G401 (cell line): Measurements from ENCODE around the gene GRK3. TPM values are rescaled to one million over a fixed set of nuclear protein-coding genes. Genes with fewer than 3 reads are reported as not detected.

Experiments
- DNase-seq: peaks from one replicate; pipeline ENCODE4 v3.0.0-alpha.2; 2015; ENCODE audit warnings: low spot score
- in situ Hi-C: cut with HindIII; loops from 2 replicates; pipeline ENCODE4 v1.10.0; 2016; ENCODE audit warnings: low sequenced_read_pairs, mixed read lengths
- total RNA-seq: library from RNA; depleted of rRNA; stranded (reverse); fragments of >200 nt; shearing (Covaris generic); gene quantifications from 2 replicates; pipeline ENCODE4 v1.2.3, GENCODE V29; 2014

The GRK3 gene
- total RNA-seq, 1 experiment from 2014 or later, result 16.3 TPM

DNA sequence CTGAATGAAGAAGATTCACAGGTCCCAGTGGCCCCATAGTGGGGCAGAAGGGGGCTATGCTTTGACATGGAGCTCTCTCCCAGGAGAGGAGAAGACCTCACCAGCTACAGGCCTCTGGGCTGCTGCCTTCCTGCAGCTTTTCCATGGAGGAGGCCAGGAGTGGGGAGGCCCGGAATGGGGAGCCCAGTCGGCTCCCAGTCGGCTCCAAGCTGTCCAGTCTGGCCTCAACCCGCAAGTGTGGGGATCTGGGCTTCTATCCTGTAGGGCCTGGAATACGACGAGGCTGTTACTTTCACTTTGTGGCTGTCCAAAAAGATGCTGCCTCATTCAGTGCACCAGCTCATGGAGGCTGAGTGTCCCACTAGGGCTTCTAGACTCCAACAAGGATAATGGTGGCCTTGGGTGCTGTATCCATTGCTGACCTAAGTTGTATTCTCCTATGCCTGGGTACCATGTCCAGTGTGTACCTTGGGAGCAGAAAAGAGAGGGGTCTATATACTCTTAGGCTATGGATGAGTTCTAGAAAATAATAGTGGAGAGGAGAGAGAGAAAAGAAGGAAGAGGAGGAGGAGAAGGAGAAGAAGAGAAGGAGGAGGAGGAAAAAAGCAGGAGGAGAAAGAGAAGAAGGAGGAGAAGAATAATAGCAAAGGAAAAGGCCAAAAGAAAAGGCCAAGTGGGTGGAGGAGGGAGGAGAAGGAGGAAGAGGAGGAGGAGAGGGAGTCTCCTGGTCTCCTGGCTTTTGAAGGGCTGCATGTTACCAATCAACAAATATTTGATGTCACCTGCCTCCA, 178.6 kb downstream of the GRK3 start:
- DNase-seq, result no peak
- in situ Hi-C loops, result no loop called here

DNA sequence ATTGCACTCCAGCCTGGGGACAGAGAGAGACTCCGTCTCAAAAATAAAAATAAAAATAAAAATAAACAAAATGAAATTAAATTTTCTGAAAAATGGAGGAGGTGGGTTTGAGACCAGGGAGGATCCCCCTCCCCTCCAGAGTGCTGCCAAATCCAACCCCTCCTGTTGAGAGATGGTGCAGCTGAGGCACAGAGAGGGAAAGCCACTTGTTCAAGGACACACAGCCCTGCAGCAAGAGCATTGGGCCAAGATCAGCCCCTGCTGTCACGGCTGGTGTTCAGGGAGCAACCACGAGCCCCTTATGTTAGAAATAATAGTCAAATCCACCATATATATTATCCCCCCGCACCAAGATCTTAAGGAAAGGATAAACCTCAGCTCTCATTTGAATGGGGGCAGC, 180.2 kb downstream of the GRK3 start:
- in situ Hi-C loops, result no loop called here
- DNase-seq, result no peak

DNA sequence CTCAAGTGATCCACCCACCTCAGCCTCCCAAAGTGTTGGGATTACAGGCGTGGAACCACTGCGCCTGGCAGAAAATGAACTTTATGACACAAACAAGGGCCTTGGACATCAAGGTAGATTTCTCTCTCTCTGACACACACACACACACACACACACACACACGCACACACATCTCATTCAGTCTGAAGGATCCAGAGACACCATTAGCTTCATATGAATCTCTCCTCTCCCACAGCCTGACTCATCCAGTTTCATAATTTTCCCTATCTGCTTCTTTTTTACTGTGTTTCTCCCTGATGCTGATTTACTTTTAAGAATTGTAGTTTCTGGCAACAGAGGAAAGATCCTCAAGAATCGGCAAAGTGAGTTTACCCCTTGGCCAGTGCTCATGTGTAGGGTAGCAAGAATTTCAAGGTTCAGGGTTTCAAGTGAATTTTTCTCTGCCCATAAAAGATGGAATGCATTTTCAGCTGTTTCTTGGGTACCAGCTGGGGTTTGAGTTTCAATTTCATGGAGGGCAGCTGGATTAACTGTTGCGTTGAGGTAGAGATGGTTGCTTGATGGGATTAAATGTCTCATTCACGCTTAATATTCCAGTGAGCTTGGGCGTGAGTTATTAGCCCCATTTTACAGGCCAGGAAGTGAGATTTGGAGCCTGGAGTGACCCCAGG, 181.0 kb downstream of the GRK3 start:
- no peak for DNase-seq
- in situ Hi-C loops, result no loop called here

DNA sequence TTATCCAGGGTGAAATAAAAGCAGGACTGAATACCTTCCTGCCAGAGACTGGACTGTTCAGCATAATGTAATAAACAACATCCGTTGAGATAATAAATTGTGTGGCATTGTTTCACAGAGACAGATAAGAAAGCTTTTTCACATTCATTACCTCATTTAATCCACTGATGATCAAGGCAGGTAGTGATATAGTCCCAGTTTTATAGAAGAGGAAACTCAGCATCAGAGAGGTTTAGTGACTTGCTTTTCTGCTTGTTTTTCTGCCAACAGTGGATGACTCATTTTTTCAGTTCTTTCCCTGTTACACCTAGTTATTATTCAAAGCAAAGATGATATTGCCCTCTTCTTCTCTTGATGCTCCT, 181.5 kb downstream of the GRK3 start:
- in situ Hi-C loops, result no loop called here
- no peak for DNase-seq

DNA sequence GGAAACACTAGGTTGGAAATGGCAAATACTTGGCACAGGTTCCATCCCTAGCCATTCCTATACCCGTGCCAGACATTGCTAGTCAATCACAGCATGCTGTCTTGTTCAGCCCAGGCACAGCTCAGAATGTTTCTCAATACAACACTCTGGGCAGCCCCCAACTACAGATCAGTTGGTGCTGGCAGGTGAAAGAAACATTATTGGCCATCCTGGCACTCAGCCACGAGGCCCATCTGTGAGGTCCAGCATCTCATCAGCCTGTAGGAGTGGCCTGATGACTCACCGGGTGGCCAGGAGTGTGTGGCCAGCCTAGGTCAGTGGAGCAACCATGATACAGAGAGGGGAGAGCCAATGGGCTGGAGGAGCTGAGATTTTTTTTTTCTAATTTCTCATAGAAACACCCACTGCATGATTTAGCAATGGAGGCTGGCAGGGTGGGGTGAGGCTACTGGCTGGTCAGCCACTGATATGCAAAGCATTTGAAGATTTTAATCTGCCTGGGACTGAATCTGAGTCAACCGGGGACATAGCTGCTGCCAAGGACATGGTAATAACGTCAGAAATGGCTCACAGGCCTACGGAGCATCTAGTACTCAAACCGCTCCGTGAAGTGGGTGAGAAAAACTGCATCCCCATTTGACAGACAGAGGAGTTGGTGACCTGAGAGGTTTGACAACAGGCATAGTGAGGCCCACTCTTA, 182.9 kb downstream of the GRK3 start:
- DNase-seq, result peak; percentile 87
- in situ Hi-C loops, result no loop called here

DNA sequence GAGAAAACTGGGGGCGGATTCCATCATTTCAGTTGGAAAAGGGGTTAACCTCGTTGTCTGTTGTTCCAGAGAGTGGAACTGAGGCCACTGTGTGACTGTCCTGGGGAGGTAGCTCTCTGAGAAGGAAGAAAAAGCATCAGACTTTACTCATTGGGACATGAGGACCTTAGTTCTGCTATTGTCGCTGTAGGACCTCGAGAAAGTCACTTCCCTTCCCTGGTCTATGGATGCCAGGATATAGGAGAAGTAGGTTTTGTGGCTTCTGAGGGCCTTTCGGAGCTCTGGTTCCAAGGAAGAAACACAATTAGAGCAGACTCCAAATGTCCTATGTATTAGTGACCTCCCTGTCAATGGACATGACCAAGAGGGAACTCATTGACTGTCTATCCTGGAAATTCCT, 183.7 kb downstream of the GRK3 start:
- in situ Hi-C loops, result no loop called here
- no peak for DNase-seq

DNA sequence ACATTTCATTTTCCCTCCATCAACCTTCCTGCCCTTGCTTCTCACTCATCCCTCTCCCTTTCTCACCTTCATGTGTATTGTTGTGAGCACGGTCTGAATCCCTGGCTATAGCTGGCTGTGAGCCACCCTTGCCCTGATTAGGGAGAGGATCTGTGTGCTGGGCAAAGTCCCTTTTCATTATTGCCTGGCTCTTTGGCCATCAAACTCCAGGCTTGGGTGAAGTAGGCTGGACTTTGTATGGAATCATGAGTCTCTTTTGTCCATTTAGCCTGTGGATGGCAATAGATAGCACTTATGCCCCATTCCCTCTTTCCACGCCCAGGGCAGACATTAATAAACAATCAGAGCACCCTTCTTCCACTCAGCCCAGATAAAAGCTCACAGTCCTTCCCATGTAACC, 184.2 kb downstream of the GRK3 start:
- in situ Hi-C loops, result no loop called here
- no peak for DNase-seq

DNA sequence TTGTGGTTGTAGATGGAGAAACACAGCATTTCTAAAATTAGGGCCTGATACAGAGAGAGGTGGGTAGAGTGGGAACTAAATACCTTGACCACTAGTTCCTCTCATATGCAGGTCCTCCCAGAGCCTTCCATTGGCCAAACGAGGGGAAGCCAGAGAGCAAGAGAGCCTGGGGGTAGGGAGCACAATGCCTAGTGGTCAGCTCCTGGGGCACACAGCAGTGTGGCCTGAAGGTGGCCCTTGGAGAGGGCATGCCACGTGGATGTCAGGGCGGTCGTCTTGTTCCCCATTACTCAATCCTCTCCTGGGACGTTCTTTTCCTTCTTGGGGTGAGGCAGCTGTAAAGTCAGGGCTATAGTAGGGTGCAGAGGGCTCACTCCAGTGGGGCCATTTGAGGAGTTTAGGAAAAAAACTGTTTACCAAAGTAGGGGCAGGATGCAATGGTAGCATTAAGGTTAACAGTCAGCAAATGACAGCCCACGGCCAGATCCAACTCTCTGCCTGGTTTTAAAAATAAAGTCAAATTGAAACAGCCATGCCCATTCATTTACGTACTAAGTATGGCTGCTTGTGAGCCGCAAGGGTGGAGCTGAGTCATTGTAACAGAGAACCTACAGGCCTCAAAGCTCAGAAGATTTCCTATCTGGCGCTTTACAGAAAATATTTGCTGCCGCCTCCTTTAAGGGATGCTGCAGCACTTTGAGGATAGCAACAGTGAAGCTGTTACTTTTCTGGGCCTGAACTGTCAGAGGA, 185.1 kb downstream of the GRK3 start:
- DNase-seq, result no peak
- in situ Hi-C loops, result no loop called here

DNA sequence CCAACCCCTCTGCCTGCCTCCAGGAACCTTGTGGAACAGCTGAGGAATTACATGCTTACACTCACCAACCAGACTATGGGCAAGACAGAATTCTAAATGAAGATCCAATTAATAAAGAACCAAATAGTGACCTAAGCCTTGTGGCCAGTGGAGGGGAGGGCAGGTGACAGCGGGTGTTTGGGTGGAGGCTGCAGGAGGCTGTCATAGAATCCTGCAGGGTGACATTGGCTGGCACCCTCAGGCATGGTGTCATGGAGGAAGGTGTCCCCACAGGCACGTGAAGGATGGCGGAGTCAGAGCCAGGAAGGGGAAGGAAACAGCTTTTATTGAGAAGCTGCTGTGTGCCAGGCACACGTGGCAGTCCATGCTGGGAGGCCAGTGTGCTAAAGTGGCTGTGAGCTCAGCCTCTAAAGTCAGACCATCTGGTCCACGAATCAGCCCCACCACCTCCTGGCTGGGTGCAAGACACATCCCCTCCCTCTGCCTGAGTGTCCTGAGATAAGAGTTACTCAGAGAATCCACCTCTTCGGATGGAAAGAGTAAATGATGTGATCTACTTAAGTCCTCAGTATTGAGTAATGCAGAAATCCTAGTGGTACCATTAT, 186.2 kb downstream of the GRK3 start:
- peak; percentile 17 for DNase-seq
- in situ Hi-C loops, result no loop called here

DNA sequence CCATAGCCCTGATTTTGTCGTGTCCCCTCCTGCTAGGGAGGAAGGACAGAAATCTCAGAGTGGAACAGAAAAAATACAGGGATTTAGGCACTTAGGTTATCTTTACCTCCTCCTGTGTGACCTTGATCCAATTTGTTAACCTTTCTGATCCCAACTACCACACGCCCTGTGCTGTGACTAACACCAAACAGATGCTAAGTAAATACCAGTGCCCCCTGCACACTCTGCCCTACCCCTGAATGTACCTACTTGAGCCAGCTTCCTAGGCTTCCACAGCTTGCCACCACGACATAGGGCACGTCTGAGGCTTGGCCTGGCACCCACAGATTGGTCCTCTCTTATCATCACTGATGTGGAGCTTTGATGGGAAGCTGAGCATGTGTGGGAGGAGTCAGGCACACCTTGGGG, 186.7 kb downstream of the GRK3 start:
- in situ Hi-C loops, result no loop called here

DNA sequence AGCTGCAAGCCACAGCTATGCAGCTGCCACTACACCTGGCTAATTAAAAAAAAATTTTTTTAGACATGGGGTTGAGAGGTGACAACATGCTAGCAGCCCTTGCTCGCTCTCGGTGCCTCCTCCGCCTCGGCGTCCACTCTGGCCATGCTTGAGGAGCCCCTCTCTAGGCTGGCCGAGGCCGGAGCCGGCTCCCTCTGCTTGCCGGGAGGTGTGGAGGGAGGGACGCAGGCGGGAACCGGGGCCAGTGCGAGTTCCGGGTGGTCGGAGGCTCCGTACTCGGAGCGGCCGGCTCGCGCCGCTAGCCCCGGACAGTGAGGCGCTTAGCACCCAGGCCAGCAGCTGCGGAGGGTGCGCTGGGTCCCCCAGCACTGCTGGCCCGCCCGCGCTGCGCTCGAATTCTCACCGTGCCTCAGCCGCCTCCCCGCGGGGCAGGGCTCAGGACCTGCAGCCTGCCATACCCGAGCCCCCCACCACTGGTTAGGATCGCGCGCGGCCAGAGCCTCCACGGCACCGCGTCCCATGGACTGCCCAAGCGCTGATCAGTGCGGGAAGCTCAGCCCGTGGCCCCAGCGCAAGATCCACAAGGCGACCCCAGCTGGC, 188.2 kb downstream of the GRK3 start:
- in situ Hi-C loops, result no loop called here
- DNase-seq, result no peak

More for the DNA sequence above, 186.7 kb downstream of the GRK3 start:
- no peak for DNase-seq

DNA sequence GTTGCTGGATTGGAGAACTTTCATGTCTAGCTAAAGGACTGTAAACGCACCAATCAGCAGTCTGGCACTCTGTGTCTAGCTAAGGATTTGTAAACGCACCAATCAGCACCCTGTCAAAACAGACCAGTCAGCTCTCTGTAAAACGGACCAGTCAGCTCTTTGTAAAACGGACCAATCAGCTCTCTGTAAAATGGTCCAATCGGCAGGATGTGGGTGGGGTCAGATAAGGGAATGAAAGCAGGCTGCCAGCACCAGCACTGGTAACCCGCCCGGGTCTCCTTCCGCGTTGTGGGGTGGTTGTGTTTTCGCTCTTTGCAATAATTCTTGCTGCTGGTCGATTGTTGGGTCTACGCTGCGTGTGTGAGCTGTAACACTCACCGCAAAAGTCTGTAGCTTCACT, 188.8 kb downstream of the GRK3 start:
- no peak for DNase-seq
- in situ Hi-C loops, result no loop called here

DNA sequence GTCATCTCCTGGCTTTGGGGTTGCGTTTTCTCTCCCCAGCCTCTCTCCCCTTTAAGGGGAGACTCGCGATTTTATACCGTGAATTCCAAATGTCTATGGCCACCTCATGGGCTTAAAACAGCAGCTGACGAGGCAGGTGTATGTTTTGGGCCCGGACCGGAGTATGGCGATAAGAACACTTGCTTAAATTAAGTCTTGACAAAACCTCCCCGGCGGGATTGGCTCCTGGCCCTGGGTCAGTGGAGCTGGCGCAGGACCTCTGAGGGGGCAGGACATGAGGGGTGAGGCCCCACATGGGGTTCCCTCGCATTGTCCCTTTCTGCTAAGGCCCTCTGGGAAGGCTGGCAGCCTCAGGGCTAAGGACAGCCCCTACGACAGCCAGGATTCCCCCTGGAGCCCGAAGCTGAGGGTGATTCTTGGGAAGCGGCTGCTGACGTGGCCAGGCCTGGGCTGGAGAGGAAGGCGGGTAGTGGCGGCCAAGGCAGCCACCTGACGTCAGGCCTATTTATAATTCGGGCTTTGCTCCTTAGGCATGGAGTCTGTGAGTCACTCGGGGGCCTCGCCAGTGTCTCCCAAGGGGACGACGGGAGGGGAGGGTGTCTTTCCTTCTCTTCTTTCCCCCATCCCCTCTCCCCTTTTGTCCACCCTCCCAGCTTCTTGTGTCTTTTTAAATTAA, 190.2 kb downstream of the GRK3 start:
- in situ Hi-C loops, result no loop called here
- peak; percentile 82 for DNase-seq

DNA sequence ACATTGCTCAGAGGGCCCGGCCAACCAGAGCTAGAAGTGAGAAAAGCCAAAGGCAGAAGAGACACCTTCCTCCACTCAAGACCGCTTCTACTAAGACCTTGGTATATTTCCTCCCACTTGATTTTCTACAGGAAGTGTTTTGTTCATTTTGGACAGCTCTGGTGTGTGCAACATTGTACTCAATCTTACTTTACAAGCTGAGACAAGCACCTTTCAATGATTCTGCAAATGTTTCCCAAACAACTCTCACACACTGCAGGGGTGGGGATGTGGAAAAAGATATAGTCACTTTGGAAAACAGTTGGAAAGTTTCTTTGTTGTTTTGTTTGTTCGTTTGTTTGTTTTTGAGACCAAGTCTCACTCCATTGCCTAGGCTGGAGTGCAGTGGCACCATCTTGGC, 193.2 kb downstream of the GRK3 start:
- no peak for DNase-seq
- in situ Hi-C loops, result no loop called here

DNA sequence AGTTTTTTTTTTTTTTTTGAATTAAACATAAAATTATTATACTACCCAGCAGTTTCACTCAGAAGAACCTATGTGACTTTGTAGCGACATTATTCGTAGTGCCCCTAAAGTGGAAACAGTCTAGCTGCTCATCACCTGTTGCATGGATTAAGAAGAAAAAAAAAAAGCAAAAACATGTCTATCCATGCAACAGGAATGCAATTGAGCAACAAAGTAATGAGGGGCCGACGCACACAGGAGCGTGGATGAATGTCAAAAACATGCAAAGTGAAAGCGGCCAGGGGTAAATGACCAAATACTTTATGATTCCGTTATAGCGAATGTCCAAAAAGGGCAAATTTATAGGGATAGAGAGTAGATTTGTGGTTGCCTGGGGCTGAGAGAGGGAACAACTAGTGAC, 193.8 kb downstream of the GRK3 start:
- in situ Hi-C loops, result no loop called here

DNA sequence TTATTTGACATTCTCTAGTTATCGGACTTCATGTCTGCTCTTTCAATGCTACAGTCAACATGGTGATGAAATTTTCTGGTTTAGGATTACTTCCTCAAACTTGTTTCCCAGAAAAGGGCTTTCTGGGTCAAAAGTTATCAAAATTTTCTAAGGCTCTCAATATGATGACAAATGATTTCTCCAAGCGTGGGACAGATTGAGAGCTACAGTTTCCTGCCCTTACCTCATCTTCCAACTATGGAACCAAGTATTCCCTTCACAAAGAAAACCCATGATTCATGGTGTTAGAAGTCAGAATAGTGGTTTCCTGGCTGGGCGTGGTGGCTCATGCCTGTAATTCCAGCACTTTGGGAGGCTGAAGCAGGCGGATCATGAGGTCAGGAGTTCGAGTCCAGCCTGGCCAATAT, 195.4 kb downstream of the GRK3 start:
- in situ Hi-C loops, result no loop called here
- DNase-seq, result no peak

More for the DNA sequence above, 193.8 kb downstream of the GRK3 start:
- DNase-seq, result no peak

DNA sequence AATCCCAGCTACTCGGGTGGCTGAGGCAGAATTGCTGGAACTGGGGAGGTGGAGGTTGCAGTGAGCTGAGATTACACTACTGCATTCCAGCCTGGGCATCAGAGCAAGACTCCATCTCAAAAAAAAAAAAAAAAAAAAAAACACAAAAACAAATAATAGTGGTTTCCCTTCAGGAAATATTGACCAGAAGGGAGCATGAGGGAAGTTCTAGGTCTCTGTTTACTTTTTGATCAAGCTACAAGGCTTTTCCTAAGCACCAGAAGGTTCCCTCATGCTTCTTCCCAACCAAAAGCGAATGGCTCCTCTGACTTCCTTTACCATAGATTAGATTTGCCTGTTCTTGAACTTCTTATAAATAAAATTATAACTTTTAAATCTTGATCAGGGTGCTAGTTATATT, 195.8 kb downstream of the GRK3 start:
- no peak for DNase-seq
- in situ Hi-C loops, result no loop called here

DNA sequence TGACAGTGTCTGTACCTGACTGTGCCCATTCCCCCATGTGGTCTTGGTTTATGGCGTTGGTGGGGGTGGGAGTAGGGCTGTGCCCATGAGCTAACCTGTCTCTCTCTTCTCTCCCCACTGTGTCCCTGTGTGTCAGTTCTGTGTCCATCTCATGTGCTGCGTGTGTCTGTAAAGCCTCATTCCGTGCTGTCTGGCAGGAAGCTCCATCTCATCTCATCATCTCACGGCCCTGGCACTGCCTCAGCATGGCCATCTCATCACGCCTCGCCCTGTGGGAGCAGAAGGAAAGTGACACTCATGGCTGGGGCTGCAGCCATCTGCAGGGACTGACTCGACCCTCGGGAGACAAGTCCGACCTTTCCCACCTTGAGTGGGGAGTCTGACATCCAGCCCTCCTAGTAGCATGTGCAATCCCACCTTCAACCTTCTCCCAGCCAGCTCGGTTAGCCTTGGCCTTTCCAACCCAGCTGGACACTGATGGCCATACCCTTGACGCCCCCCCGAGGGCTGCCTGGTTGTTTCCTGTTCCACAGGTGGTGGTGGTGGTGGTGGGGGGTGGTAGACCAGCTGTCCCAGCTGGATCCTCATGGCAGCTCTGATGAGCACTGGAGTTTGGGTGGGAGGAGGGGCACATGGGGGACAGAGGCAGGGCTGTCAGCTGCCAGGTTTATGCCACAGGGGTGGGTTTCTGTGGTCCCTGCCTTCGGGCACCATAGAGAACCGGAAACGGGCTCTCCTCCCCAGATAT, 196.5 kb downstream of the GRK3 start:
- DNase-seq, result no peak
- in situ Hi-C loops, result no loop called here
